Neural crest cell (in vitro differentiated cells): ENCODE data around the gene CCRL2. TPM values are rescaled to one million over a fixed set of nuclear protein-coding genes. Genes with fewer than 3 reads are reported as not detected.

ENCODE experiments used
- DNase-seq: peaks from one replicate; pipeline ENCODE4 v3.0.0; 2021; ENCODE audit warnings: low read depth, mixed read lengths, low spot score
- H3K27ac Mint-ChIP-seq: one replicate; pipeline ENCODE4 v1.8.0; 2021; ENCODE audit warnings: mild to moderate bottlenecking, mixed read lengths; ENCODE audit not compliant: unreplicated experiment
- H3K27me3 Mint-ChIP-seq: 2 replicates; pipeline ENCODE4 v1.8.0; 2021; ENCODE audit warnings: low read depth, mild to moderate bottlenecking, mixed read lengths
- H3K36me3 Mint-ChIP-seq: 2 replicates; pipeline ENCODE4 v1.8.0; 2021; ENCODE audit warnings: low read depth, mild to moderate bottlenecking, mixed read lengths
- H3K4me1 Mint-ChIP-seq: 2 replicates; pipeline ENCODE4 v1.8.0; 2021; ENCODE audit warnings: mixed read lengths
- H3K4me3 Mint-ChIP-seq: one replicate; pipeline ENCODE4 v1.8.0; 2021; ENCODE audit warnings: mild to moderate bottlenecking, mixed read lengths
- H3K9me3 Mint-ChIP-seq: 2 replicates; pipeline ENCODE4 v1.8.0; 2021; ENCODE audit warnings: mixed read lengths
- CTCF ChIP-seq: fragments of 200-600 bp; sonication (generic); conservative IDR thresholded peaks from 2 replicates; pipeline ENCODE4 v1.5.0; 2021; ENCODE audit warnings: antibody characterized with exemption, mild to moderate bottlenecking
- total RNA-seq: library from RNA; stranded (reverse); gene quantifications from 2 replicates; pipeline ENCODE4 v1.2.1, GENCODE V29; 2021

Gene CCRL2
- total RNA-seq, 1 donor from 2014 or later: not detected

- Mint-ChIP-seq H3K9me3 (no peaks in the 10 kb centered on the region), H3K4me3 (no peak overlapping the region), H3K4me1 (peaks cover 5% of the 10 kb centered on the region), H3K27me3 (no peaks in the 10 kb centered on the region), H3K27ac (no peak overlapping the region), H3K36me3 (no peaks in the 10 kb centered on the region)
- no peak for TF ChIP-seq CTCF
- DNase-seq: no peak
These were observed 2.9 kb downstream of the CCRL2 start for GRCh38 chr3:46409739-46410489.

GRCh38 chr3:46410669-46411068, 3.6 kb downstream of the CCRL2 start:
- peaks cover 5% of the 10 kb centered on the region for H3K4me1 Mint-ChIP-seq
- H3K27ac Mint-ChIP-seq: no peak overlapping the region
- H3K9me3 Mint-ChIP-seq: no peaks in the 10 kb centered on the region
- no peak for TF ChIP-seq CTCF
- no peak for DNase-seq
- H3K4me3 Mint-ChIP-seq: no peak overlapping the region
- no peaks in the 10 kb centered on the region for H3K36me3 Mint-ChIP-seq
- no peaks in the 10 kb centered on the region for H3K27me3 Mint-ChIP-seq

- H3K36me3 Mint-ChIP-seq: no peaks in the 10 kb centered on the region
- peak; percentile 38 for TF ChIP-seq CTCF
- peaks cover 5% of the 10 kb centered on the region for H3K4me1 Mint-ChIP-seq
- no peaks in the 10 kb centered on the region for H3K9me3 Mint-ChIP-seq
- H3K27ac Mint-ChIP-seq: no peak overlapping the region
- no peak for DNase-seq
- no peak overlapping the region for H3K4me3 Mint-ChIP-seq
- H3K27me3 Mint-ChIP-seq: no peaks in the 10 kb centered on the region
These were observed 4.2 kb downstream of the CCRL2 start for GRCh38 chr3:46411271-46411670.

- H3K27ac Mint-ChIP-seq: no peak overlapping the region
- no peak for TF ChIP-seq CTCF
- H3K4me3 Mint-ChIP-seq: no peak overlapping the region
- no peaks in the 10 kb centered on the region for H3K36me3 Mint-ChIP-seq
- no peak for DNase-seq
- no peaks in the 10 kb centered on the region for H3K9me3 Mint-ChIP-seq
- no peaks in the 10 kb centered on the region for H3K27me3 Mint-ChIP-seq
- H3K4me1 Mint-ChIP-seq: peaks cover 5% of the 10 kb centered on the region
These were observed 5.8 kb downstream of the CCRL2 start for GRCh38 chr3:46412786-46413298.

GRCh38 chr3:46413951-46414350, 6.9 kb downstream of the CCRL2 start:
- Mint-ChIP-seq H3K36me3 (no peaks in the 10 kb centered on the region), H3K9me3 (no peaks in the 10 kb centered on the region), H3K27me3 (no peaks in the 10 kb centered on the region), H3K4me3 (no peak overlapping the region), H3K4me1 (peaks cover 5% of the 10 kb centered on the region), H3K27ac (no peak overlapping the region)
- no peak for DNase-seq
- TF ChIP-seq CTCF: no peak
